ENCODE measurements around the gene ARL15. TPM values are rescaled to one million over a fixed set of nuclear protein-coding genes. Genes with fewer than 3 reads are reported as not detected.

The ARL15 gene
- total and polyA plus RNA-seq, 2 donors (not counting 1 experiment from before 2014, with no cell fraction given) = 5.8 to 20.5 TPM

- no peak for TF ChIP-seq CTCF (IDR thresholded peaks at IDR 0.05)
- TF ChIP-seq EZH2 (IDR thresholded peaks at IDR 0.05; ENCODE audit: borderline replicate concordance, insufficient read depth, low read depth, low read length, poor library complexity, severe bottlenecking) = no peak
- Mint-ChIP-seq H3K9me3 (ENCODE audit: insufficient read depth) (no peaks in the 10 kb centered on the region), H3K4me1 (peaks cover 21% of the 10 kb centered on the region), H3K4me3 (no peak overlapping the region), H3K27me3 (no peaks in the 10 kb centered on the region), H3K27ac (no peak overlapping the region)
- Histone ChIP-seq H3K27me3 (replicated peaks in 1 of 4; ENCODE audit: control extremely low read depth in 1 of 4, control insufficient read depth in 3 of 4, insufficient read depth in 4 of 4, low read length in 3 of 4) (no peaks in the 10 kb centered on the region), H2AFZ (ENCODE audit: insufficient read depth, low read depth, low read length, poor library complexity, severe bottlenecking) (no peak overlapping the region), H3K4me1 (ENCODE audit: control insufficient read depth in 2 of 2, insufficient read depth in 2 of 2, low read length in 2 of 2) (peaks cover 4% of the 10 kb centered on the region in 2 donors), H4K20me1 (ENCODE audit: control insufficient read depth, insufficient read depth, low read length, poor library complexity, severe bottlenecking) (peaks cover 38% of the 10 kb centered on the region), H3K27ac (ENCODE audit: low read length in 2 of 2) (no peak overlapping the region), H3K36me3 (replicated peaks in 1 of 2; ENCODE audit: control extremely low read depth in 1 of 2, control insufficient read depth in 1 of 2, extremely low read depth in 1 of 2, insufficient read depth in 2 of 2, low read length in 1 of 2) (no peaks in the 10 kb centered on the region), H3K4me3 (ENCODE audit: control extremely low read depth in 1 of 5, extremely low read depth in 1 of 5, insufficient read depth in 1 of 5, low read depth in 2 of 5, low read length in 4 of 5) (no peak overlapping the region), H3K4me2 (replicated peaks; ENCODE audit: low read depth, low read length, poor library complexity, severe bottlenecking) (no peak overlapping the region), H3K79me2 (ENCODE audit: control insufficient read depth, insufficient read depth, low read length) (peaks cover 96% of the 10 kb centered on the region), H3K9me3 (ENCODE audit: control extremely low read depth in 1 of 3, control insufficient read depth in 2 of 3, insufficient read depth in 1 of 3, low read length in 2 of 3) (no peaks in the 10 kb centered on the region), H3K9ac (ENCODE audit: low read length) (no peak overlapping the region)
- WGBS (ENCODE audit: insufficient coverage) = 100% methylated on average over 1 of the region's 5 CpGs
- ATAC-seq (ENCODE audit: low read depth) (no peak), DNase-seq (no peak)
- intact Hi-C loops (cut with micrococcal nuclease) = no loop called here
- POLR2A ChIA-PET = no interaction called here
- CTCF ChIA-PET = interaction anchor here (1.1 to 1.9 kb wide), 2 partner anchors 9 to 68 kb away, joined by 3 to 4 read pairs; no protein-coding TSS in a partner anchor
These were observed 8.1 kb downstream of the ARL15 start for GRCh38 chr5:54302267-54302687.

DNA sequence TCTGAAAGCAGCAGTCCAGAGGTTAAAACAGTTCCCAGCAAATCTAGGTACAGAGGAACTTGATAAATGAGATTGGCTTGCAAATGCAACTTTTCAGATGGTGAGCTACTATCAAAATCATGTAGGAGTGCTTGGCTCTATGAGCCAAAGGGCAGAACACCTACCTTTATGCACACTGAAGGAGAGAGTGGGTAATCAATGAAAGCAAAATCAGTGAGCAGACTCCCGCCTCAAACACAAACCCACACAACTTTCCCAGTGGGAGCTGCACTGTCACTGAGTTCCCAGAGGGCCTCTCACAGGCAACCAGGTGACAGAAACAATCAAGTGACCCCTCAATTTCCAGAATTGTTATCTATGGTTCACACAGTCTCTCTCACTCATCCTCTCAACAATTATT is 8.5 kb downstream of the ARL15 start:
- H3K4me1 Mint-ChIP-seq = peaks cover 24% of the 10 kb centered on the region
- CTCF ChIA-PET = interaction anchor here (1.9 kb wide), 1 partner anchor 10 kb away, joined by 4 read pairs; no protein-coding TSS in a partner anchor
- peaks cover 96% of the 10 kb centered on the region for H3K79me2 ChIP-seq (ENCODE audit: control insufficient read depth, insufficient read depth, low read length)

More for the DNA sequence above, 8.5 kb downstream of the ARL15 start:
- ATAC-seq (ENCODE audit: low read depth) = no peak
- no peak overlapping the region for H3K4me3 ChIP-seq (ENCODE audit: control extremely low read depth in 1 of 5, extremely low read depth in 1 of 5, insufficient read depth in 1 of 5, low read depth in 2 of 5, low read length in 4 of 5)
- no peak overlapping the region for H3K27ac ChIP-seq (ENCODE audit: low read length in 2 of 2)
- no peak overlapping the region for H3K4me2 ChIP-seq (replicated peaks; ENCODE audit: low read depth, low read length, poor library complexity, severe bottlenecking)
- Mint-ChIP-seq H3K27me3 (no peaks in the 10 kb centered on the region), H3K4me3 (no peak overlapping the region), H3K27ac (no peak overlapping the region), H3K9me3 (ENCODE audit: insufficient read depth) (no peaks in the 10 kb centered on the region)
- H4K20me1 ChIP-seq (ENCODE audit: control insufficient read depth, insufficient read depth, low read length, poor library complexity, severe bottlenecking) = peaks cover 38% of the 10 kb centered on the region
- H3K27me3 ChIP-seq (replicated peaks in 1 of 4; ENCODE audit: control extremely low read depth in 1 of 4, control insufficient read depth in 3 of 4, insufficient read depth in 4 of 4, low read length in 3 of 4) = no peaks in the 10 kb centered on the region
- H3K9me3 ChIP-seq (ENCODE audit: control extremely low read depth in 1 of 3, control insufficient read depth in 2 of 3, insufficient read depth in 1 of 3, low read length in 2 of 3) = no peaks in the 10 kb centered on the region
- POLR2A ChIA-PET = no interaction called here
- no peak for DNase-seq
- H3K4me1 ChIP-seq (ENCODE audit: control insufficient read depth in 2 of 2, insufficient read depth in 2 of 2, low read length in 2 of 2) = peaks cover 5 to 7% of the 10 kb centered on the region in 2 donors
- no peak overlapping the region for H2AFZ ChIP-seq (ENCODE audit: insufficient read depth, low read depth, low read length, poor library complexity, severe bottlenecking)
- no CpG with 5 or more reads among the region's 1 CpG for WGBS (ENCODE audit: insufficient coverage)
- intact Hi-C loops (cut with micrococcal nuclease) = no loop called here
- no peak overlapping the region for H3K9ac ChIP-seq (ENCODE audit: low read length)
- H3K36me3 ChIP-seq (replicated peaks in 1 of 2; ENCODE audit: control extremely low read depth in 1 of 2, control insufficient read depth in 1 of 2, extremely low read depth in 1 of 2, insufficient read depth in 2 of 2, low read length in 1 of 2) = no peaks in the 10 kb centered on the region
- TF ChIP-seq EZH2 (IDR thresholded peaks at IDR 0.05; ENCODE audit: borderline replicate concordance, insufficient read depth, low read depth, low read length, poor library complexity, severe bottlenecking) (no peak), CTCF (IDR thresholded peaks at IDR 0.05) (no peak)

Measured in B cell (primary cell).